NCI-H2227 (cell line): ENCODE results near the gene TMSB15A.
"Not testable (repeated sequence)": the region's sequence is repeated elsewhere in the genome, so short reads cannot be mapped to it uniquely, and the experiment has no call there.

Source experiments
- DNase-seq: peaks from one replicate; lab custom pipeline; 2025; ENCODE audit not compliant: unreplicated experiment; lab: John Stamatoyannopoulos, UW

The TMSB15A gene

GRCh38 chrX:102515975-102516941, at the start of gene TMSB15A:
Gene TMSB15A (minus strand): TSS chrX:102516739.
- peak; percentile 90 for DNase-seq

- no peak for DNase-seq
These were observed 44.0 kb upstream of the TMSB15A start for GRCh38 chrX:102560423-102561068.

- DNase-seq: no peak
These were observed 42.1 kb upstream of the TMSB15A start for GRCh38 chrX:102558607-102559006.

GRCh38 chrX:102548231-102548630, 31.7 kb upstream of the TMSB15A start:
- DNase-seq: no peak

- DNase-seq: peak; percentile 74
These were observed 30.4 kb upstream of the TMSB15A start for GRCh38 chrX:102546828-102547493.

- DNase-seq: not testable (repeated sequence)
These were observed 29.6 kb upstream of the TMSB15A start for GRCh38 chrX:102546175-102546574.

GRCh38 chrX:102535958-102536357, 19.4 kb upstream of the TMSB15A start:
- no peak for DNase-seq

GRCh38 chrX:102517326-102517725, 787 bp upstream of the TMSB15A start:
- DNase-seq: peak; percentile 51

- DNase-seq: no peak
These were observed 2.0 kb downstream of the TMSB15A start for GRCh38 chrX:102514536-102514935.

GRCh38 chrX:102498732-102499131, 17.8 kb downstream of the TMSB15A start:
- no peak for DNase-seq

DNA sequence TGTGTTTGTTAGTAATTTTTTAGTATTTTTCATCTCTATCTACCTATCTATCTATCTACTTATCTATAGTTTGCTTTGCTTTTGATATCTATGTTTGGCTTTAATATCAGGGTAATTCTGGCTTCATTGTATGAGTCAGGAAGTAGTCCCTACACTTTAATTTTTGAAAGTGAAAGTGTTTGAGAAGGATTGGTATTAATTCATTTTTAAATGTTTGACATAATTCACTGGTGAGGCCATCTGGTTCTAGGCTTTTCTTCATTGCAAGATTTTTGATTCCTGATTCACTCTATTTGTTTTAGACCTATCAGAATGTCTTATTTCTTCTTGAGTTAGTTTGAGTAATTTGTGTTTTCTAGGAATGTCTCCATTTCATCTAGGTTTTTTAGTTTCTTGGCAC, 24.8 kb downstream of the TMSB15A start:
- DNase-seq: no peak

DNA sequence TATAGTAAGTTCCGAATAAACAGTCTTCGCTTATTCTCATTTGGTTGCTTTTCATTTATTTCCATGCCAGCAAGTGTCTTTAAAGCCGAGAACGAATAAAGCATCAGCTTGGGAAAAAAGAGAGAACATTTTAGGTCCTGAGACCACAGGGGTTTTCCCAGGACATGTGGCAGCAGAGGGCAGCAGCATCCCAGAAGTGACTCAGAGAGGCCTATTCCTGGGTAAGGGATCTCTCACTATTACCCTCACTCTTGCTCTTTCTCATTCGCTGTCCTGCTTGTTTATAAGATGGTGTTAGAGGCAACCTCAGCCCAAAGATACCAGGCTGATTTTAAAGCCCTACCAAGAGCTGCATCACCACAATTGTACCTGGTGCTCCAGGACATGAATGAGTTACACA, 37.8 kb downstream of the TMSB15A start:
- not testable (repeated sequence) for DNase-seq

DNA sequence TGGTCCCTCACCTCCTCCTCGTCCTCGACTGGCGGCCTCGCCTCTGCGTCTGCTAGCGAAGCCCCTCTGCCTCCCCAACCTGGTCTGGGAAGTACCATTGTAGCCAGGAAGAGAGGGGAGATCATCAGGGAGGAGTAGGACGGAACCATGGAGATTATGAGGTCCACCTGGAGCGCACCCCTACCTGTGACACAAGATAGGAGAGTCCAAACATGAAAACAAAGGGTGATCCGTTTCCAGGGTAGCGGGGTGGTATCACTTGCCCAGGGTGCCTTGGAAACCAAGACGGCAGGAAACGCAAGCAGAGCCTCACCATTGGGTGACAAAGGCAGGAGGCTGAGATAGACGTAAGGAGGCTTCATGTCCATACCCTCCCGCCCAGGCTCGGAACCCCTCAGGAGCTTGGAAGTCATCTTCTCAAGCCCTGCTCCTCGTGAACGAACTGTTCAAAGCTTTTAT, 44.7 kb downstream of the TMSB15A start, which contains the start of gene TCP11X2:
Gene TCP11X2 (minus strand): TSS at position 51 of the 459 bp plus-strand sequence.
- not testable (repeated sequence) for DNase-seq

DNA sequence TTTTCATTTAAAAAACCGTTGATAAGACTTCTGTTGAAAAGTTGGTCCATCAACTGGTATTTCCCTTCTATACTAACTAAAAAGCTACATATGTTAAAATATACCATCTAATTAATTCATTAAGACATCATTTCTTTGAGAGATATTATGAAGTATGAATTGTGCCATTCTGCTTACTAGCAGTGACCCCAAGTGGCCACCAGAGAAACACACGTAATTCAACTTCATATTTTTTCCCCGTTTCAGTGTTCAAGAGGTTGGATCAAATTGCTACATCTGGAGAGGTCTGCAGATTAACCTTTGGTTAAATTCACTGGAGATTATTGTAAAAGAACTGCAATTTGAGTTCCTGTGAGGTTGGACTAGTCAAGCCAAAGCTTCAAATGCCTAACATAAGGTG, 46.3 kb downstream of the TMSB15A start:
- not testable (repeated sequence) for DNase-seq
